Measurements from ENCODE around the gene CAB39.

CAB39 gene

DNA sequence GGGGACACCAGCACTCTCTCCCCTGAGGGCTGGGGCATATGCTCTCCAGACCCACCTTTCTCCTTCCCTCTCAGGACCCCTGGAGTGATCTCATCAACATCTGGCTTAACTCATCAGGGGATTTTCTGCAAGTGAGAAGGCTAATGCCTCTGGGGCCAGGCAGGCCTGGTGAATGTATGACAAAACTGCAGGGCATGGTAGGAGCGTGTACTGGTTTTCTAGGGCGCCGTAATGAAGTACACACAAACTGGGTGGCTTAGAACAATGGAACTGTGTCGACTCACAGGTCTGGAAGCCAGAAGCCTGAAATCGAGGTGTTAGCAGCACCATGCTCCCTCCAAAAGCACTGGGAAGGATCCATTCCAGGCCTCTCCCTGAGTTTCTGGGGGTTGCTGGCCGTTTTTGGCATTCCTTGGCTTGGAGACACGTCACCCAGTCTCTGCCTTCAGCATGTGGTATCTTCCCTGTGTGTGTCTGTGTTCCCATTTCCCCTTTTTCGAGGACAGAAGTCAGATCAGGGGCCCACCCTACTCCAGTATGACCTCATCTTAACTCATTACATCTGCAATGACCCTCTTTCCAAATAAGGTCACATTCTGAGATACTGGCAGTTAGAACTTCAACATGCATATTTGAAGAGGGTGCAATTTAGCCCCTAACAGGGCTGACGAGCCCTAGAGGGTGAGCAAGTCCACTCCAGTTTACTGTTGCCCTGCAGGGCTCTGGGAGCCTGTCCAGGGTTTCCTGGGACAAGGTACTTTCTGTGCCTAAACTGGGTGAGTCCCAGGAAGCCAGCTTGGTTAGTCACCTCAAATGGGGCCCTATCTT is 45.5 kb upstream of the CAB39 start:
- no peak for TF ChIP-seq CTCF (IDR thresholded peaks at IDR 0.05; ENCODE audit: low read depth, low read length)
- no peak for DNase-seq

DNA sequence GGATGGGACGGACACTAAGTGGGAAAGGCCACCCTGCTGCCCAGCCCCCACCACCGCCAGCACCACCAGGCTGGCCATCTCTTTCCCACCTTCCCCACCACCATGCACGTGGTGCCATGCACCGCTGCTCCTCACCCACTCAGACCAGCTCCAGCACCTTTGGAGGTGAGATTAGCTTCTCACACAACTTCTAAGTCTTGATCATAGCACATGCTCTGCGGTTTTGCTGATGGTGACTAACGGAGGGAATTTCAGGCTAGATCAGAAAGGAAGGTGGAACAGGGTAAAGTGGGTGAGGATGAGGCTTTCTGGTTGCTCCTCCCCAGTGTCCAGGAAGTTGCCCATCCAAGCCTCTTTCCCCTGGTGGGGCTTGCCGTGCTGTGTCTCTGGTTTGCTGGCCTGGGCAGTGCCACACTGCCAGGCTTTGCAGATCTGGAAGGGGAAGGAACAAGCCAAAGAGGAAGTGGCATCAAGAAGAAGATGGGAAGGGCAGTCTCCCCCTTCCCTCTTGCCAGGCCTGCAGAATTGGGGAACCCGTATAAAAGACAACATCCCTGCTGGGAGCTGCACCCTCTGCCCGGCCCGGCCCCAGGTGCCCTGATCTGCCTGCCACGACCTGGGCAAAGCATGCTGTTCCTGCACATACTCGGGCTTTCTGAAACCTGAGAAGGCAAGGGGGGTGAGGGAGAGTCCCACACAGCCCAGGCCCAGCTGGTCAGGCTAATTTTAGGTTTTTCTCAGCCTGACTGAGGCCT is 44.3 kb upstream of the CAB39 start:
- Histone ChIP-seq H3K36me3 (no peaks in the 10 kb centered on the region), H3K27me3 (ENCODE audit: insufficient read depth, low read depth, severe bottlenecking) (no peaks in the 10 kb centered on the region), H3K9me3 (ENCODE audit: severe bottlenecking) (no peaks in the 10 kb centered on the region), H3K27ac (no peak overlapping the region), H3K4me3 (ENCODE audit: low read depth, low read length) (no peak overlapping the region)
- peak; percentile 74 for DNase-seq
- TF ChIP-seq CTCF (IDR thresholded peaks at IDR 0.05; ENCODE audit: low read depth, low read length), result no peak

More for the DNA sequence above, 45.5 kb upstream of the CAB39 start:
- Histone ChIP-seq H3K4me3 (ENCODE audit: low read depth, low read length) (no peak overlapping the region), H3K27me3 (ENCODE audit: insufficient read depth, low read depth, severe bottlenecking) (no peaks in the 10 kb centered on the region), H3K9me3 (ENCODE audit: severe bottlenecking) (no peaks in the 10 kb centered on the region), H3K36me3 (no peaks in the 10 kb centered on the region), H3K27ac (no peak overlapping the region)

DNA sequence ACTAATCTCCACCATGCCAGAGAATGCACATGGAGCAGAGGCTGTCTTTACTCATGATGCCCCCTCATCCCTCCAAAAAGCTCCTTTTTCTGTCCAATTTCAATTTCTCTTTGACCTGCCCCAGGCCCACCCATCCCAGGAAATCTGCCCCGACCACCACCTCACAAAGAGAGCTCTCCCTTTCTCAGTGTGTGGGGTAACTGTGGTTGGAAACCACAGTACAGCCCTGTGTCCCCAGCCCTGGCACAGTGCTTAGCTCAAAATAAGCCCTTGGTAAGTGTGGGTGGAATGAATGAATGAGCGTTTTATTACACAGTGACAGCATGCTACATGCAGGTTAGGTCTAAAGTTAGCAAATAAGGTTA is 43.7 kb upstream of the CAB39 start:
- H3K27ac ChIP-seq, result no peak overlapping the region; the same call in 1 of the 2 replicates
- DNase-seq, result no peak
- no peaks in the 10 kb centered on the region for H3K9me3 ChIP-seq (ENCODE audit: severe bottlenecking)
- H3K4me3 ChIP-seq (ENCODE audit: low read depth, low read length), result no peak overlapping the region
- no peaks in the 10 kb centered on the region for H3K27me3 ChIP-seq (ENCODE audit: insufficient read depth, low read depth, severe bottlenecking)
- no peak for TF ChIP-seq CTCF (IDR thresholded peaks at IDR 0.05; ENCODE audit: low read depth, low read length)
- no peaks in the 10 kb centered on the region for H3K36me3 ChIP-seq

- H3K4me3 ChIP-seq (ENCODE audit: low read depth, low read length), result no peak overlapping the region
- TF ChIP-seq CTCF (IDR thresholded peaks at IDR 0.05; ENCODE audit: low read depth, low read length), result no peak
- H3K27ac ChIP-seq, result no peak overlapping the region; the same call in 1 of the 2 replicates
- no peaks in the 10 kb centered on the region for H3K36me3 ChIP-seq
- H3K27me3 ChIP-seq (ENCODE audit: insufficient read depth, low read depth, severe bottlenecking), result no peaks in the 10 kb centered on the region
- no peak for DNase-seq
- H3K9me3 ChIP-seq (ENCODE audit: severe bottlenecking), result no peaks in the 10 kb centered on the region
These were observed 43.2 kb upstream of the CAB39 start for GRCh38 chr2:230669386-230669950.

DNA sequence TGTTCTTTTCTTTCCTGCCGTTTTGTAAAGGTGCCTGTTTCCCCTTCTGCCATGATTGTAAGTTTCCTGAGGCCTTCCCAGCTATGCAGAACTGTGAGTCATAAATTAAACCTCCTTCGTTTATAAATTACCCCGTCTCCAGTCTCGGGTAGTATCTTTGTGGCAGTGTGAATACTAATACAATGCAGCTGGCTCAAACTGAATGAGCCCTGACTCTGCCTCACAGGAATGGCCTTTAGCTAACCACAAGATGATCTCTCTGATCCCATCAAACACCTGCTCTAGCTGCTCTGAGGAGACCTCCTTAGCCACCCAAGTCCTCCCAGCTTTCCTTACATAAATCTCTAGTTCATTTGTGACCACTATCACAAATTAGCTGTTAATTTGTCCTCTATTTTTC is 41.5 kb upstream of the CAB39 start:
- Histone ChIP-seq H3K27ac (peak overlapping the region; percentile 55), H3K4me3 (ENCODE audit: low read depth, low read length) (no peak overlapping the region), H3K27me3 (ENCODE audit: insufficient read depth, low read depth, severe bottlenecking) (no peaks in the 10 kb centered on the region), H3K9me3 (ENCODE audit: severe bottlenecking) (no peaks in the 10 kb centered on the region), H3K36me3 (no peaks in the 10 kb centered on the region)
- peak; percentile 55 for DNase-seq
- no peak for TF ChIP-seq CTCF (IDR thresholded peaks at IDR 0.05; ENCODE audit: low read depth, low read length)

Measured in WERI-Rb-1 (cell line).